OCI-LY3 (cell line): ENCODE measurements around the gene CLEC16A.

Source experiments
- H2AFZ ChIP-seq: fragments of 200-600, 300-600 bp; shearing (Covaris generic); 2 replicates; pipeline ENCODE4 v1.6.0; 2014; ENCODE audit warnings: antibody characterized with exemption, low read depth, low read length
- H3K27ac ChIP-seq: fragments of 200-600, 300-600 bp; sonication (generic); 2 replicates; pipeline ENCODE4 v1.5.1; 2014; ENCODE audit warnings: mild to moderate bottlenecking, low read length, moderate library complexity, mixed read lengths
- H3K27me3 ChIP-seq: fragments of 200-600, 300-600 bp; sonication (generic); 2 replicates; pipeline ENCODE4 v1.6.1; 2014; ENCODE audit warnings: low read depth, low read length, mixed read lengths
- H3K36me3 ChIP-seq: fragments of 200-600, 300-600 bp; sonication (generic); replicated peaks from 2 replicates; pipeline ENCODE3; 2014; ENCODE audit warnings: low read depth, low read length, mixed read lengths
- H3K4me1 ChIP-seq: fragments of 300-600, 200-600 bp; sonication (generic); 2 replicates; pipeline ENCODE4 v1.6.1; 2014; ENCODE audit warnings: low read length, mixed read lengths
- H3K4me2 ChIP-seq: fragments of 200-600, 300-600 bp; sonication (generic); 2 replicates; pipeline ENCODE4 v1.6.1; 2014; ENCODE audit warnings: low read length, mixed read lengths
- H3K4me3 ChIP-seq: fragments of 300-600, 200-600 bp; sonication (generic); 2 replicates; pipeline ENCODE4 v1.5.1; 2014; ENCODE audit warnings: antibody characterized with exemption, mild to moderate bottlenecking, low read length, moderate library complexity
- H3K79me2 ChIP-seq: fragments of 300-600, 200-600 bp; shearing (Covaris generic); 2 replicates; pipeline ENCODE4 v1.6.1; 2014; ENCODE audit warnings: mild to moderate bottlenecking, low read length, mixed read lengths
- H3K9ac ChIP-seq: fragments of 300-600, 200-600 bp; shearing (Covaris generic); 2 replicates; pipeline ENCODE4 v1.6.0; 2014; ENCODE audit warnings: mild to moderate bottlenecking, low read length, moderate library complexity
- H3K9me3 ChIP-seq: fragments of 200-600, 300-600 bp; shearing (Covaris generic); 2 replicates; pipeline ENCODE4 v1.6.1; 2014; ENCODE audit warnings: low read length, mixed read lengths; ENCODE audit not compliant: insufficient read depth
- H4K20me1 ChIP-seq: fragments of 200-600, 300-600 bp; sonication (generic); 2 replicates; pipeline ENCODE4 v1.6.1; 2016; ENCODE audit warnings: low read length, mixed read lengths; ENCODE audit not compliant: insufficient read depth
- EZH2phosphoT487 ChIP-seq: fragments of 200-600 bp; shearing (Covaris generic); IDR thresholded peaks from 2 replicates; pipeline ENCODE4 v1.6.1; 2018; ENCODE audit warnings: antibody characterized with exemption, mixed run types, low read depth
- TF ChIP-seq, protein P1 (sequence below): fragments of 200-600, 300-600 bp; sonication (generic); IDR thresholded peaks from 2 replicates; pipeline ENCODE4 v1.5.1; 2014; ENCODE audit warnings: antibody characterized with exemption, low read length, low read depth

Gene CLEC16A

GRCh38 chr16:11161439-11161838 is 217.1 kb downstream of the CLEC16A start:
- Histone ChIP-seq H3K27ac (no peak overlapping the region), H3K27me3 (no peaks in the 10 kb centered on the region), H3K4me3 (no peak overlapping the region), H3K9ac (no peak overlapping the region), H2AFZ (no peak overlapping the region), H3K4me2 (no peak overlapping the region), H4K20me1 (no peaks in the 10 kb centered on the region), H3K9me3 (no peaks in the 10 kb centered on the region), H3K4me1 (peaks cover 8% of the 10 kb centered on the region), H3K79me2 (no peaks in the 10 kb centered on the region), H3K36me3 (peaks cover 6% of the 10 kb centered on the region)
- TF ChIP-seq, protein P1, sequence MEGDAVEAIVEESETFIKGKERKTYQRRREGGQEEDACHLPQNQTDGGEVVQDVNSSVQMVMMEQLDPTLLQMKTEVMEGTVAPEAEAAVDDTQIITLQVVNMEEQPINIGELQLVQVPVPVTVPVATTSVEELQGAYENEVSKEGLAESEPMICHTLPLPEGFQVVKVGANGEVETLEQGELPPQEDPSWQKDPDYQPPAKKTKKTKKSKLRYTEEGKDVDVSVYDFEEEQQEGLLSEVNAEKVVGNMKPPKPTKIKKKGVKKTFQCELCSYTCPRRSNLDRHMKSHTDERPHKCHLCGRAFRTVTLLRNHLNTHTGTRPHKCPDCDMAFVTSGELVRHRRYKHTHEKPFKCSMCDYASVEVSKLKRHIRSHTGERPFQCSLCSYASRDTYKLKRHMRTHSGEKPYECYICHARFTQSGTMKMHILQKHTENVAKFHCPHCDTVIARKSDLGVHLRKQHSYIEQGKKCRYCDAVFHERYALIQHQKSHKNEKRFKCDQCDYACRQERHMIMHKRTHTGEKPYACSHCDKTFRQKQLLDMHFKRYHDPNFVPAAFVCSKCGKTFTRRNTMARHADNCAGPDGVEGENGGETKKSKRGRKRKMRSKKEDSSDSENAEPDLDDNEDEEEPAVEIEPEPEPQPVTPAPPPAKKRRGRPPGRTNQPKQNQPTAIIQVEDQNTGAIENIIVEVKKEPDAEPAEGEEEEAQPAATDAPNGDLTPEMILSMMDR: no peak
- no peak for TF ChIP-seq EZH2phosphoT487

DNA sequence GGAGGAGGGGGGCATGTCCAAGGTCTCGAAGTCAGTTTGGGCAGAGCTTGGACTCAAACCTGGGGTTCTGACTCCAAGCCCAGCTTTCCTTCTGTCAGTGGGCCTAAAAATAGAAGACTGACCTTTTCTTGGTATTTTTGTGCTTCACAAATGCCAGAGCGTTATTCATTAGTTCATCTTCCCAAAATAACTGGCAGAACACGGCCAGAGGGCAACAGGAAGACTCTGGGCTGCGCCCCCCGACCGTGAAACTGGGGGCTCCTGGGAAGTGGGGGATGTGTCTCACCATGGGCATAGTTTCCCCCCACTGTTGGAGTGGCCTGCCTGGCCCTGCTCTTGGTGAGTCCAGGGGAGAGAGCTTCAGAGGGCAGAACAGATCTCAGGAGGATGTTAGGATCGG is 217.6 kb downstream of the CLEC16A start:
- no peaks in the 10 kb centered on the region for H3K79me2 ChIP-seq
- H3K9ac ChIP-seq: no peak overlapping the region
- TF ChIP-seq EZH2phosphoT487: no peak
- TF ChIP-seq, protein P1: no peak

DNA sequence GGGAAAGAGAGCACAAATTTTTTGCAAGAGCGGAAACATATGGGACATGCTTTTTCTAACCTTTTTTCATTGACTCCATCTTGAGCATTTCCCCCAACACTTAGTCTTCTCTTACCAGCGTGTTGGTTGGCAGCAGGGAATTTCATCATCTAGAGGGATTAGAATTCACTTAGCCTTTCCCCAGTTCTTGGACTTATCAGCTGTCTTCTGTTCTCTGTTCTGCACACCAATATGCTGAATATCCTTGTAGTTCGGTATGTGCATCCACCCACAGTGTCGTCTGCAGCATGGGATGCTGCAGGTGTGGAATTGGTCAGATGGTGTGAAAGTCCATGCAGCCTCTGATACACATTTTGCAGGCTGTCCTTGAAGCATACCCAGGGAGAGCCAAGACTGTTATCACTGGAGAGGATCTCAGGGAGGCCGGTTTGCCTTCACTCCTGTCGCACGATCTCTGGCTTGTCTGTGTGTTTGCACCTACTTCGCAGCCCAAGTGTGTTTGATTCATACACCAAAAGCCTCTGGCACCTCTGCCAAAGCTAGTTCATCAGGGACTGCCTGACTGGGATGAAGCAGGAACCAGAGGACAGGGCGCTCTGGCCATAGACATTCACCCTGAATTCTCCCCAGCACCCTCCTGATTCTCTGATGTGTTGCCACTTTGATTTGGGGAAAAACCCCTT is 218.4 kb downstream of the CLEC16A start:
- Histone ChIP-seq H3K9ac (no peak overlapping the region), H3K4me1 (peaks cover 6% of the 10 kb centered on the region), H2AFZ (no peak overlapping the region), H3K4me2 (no peak overlapping the region), H3K79me2 (no peaks in the 10 kb centered on the region), H3K27ac (no peak overlapping the region), H3K27me3 (no peaks in the 10 kb centered on the region), H3K36me3 (peaks cover 6% of the 10 kb centered on the region), H3K9me3 (no peaks in the 10 kb centered on the region), H3K4me3 (no peak overlapping the region), H4K20me1 (no peaks in the 10 kb centered on the region)
- TF ChIP-seq EZH2phosphoT487: no peak
- TF ChIP-seq, protein P1: no peak

More for the DNA sequence above, 217.6 kb downstream of the CLEC16A start:
- Histone ChIP-seq H3K36me3 (peaks cover 6% of the 10 kb centered on the region), H3K27ac (no peak overlapping the region), H4K20me1 (no peaks in the 10 kb centered on the region), H3K9me3 (no peaks in the 10 kb centered on the region), H2AFZ (no peak overlapping the region), H3K4me1 (peaks cover 7% of the 10 kb centered on the region), H3K4me2 (no peak overlapping the region), H3K4me3 (no peak overlapping the region), H3K27me3 (no peaks in the 10 kb centered on the region)

DNA sequence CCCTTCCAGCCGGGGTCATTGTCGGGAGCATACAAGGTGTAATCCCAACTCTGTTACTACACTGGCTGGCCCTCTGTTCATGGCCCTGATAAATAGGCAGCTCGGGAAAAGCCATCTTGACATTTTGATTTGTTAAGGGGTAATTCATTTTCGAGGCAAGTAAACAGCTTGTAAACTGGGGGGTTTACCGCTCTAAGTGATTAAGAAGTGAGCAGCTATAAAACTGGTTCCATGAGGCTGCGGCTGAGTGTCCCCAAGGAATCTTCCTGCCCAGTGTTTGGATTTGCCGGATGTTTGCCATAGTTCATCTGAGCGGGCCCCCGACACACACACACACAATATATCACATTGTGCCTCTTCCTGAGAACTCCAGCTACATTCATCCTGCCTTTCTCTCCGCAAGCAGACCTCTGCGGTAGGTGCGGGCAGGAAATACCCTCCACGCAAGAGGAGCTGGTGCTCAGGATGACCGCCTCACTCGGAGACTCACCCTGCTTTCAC is 219.4 kb downstream of the CLEC16A start:
- TF ChIP-seq EZH2phosphoT487: no peak
- TF ChIP-seq, protein P1: no peak

More for the DNA sequence above, 219.4 kb downstream of the CLEC16A start:
- H3K9me3 ChIP-seq: no peaks in the 10 kb centered on the region
- H4K20me1 ChIP-seq: no peaks in the 10 kb centered on the region
- no peak overlapping the region for H3K9ac ChIP-seq
- peaks cover 6% of the 10 kb centered on the region for H3K36me3 ChIP-seq
- no peak overlapping the region for H3K4me2 ChIP-seq
- no peaks in the 10 kb centered on the region for H3K27me3 ChIP-seq
- no peak overlapping the region for H3K4me3 ChIP-seq
- H3K79me2 ChIP-seq: no peaks in the 10 kb centered on the region
- H3K27ac ChIP-seq: no peak overlapping the region
- no peak overlapping the region for H2AFZ ChIP-seq
- peaks cover 10% of the 10 kb centered on the region for H3K4me1 ChIP-seq
